A549 (cell line): ENCODE results near the gene KLHL3. TPM values are rescaled to one million over a fixed set of nuclear protein-coding genes. Genes with fewer than 3 reads are reported as not detected.

Source experiments
- ATAC-seq, 2 experiments: fragments of 200-7000 bp in 1 of 2; fragments of >200 bp in 1 of 2; cut with Nextera tagmentation in 1 of 2; cut with Tn5 transposase in 1 of 2; 3 replicates each; pipeline versions ENCODE4 v1.8.0 to v1.9.1; 2018 to 2020; ENCODE audit warnings: mild to moderate bottlenecking in 1 of 2, moderate library complexity in 1 of 2
- CTCF ChIA-PET: fragments of 300-600 bp; sonication (Branson Sonifier 250); formaldehyde crosslinking; extraction: SDS; loops from one replicate; lab custom pipeline; 2021; ENCODE audit warnings: antibody characterized with exemption, inconsistent platforms; lab: Yijun Ruan, JAX
- POLR2A ChIA-PET: fragments of 350-600 bp; formaldehyde crosslinking; extraction: SDS; loops from one replicate; lab custom pipeline; 2021; ENCODE audit warnings: antibody characterized with exemption, inconsistent platforms; lab: Yijun Ruan, JAX
- DNase-seq, 2 experiments: peaks; one replicate each; pipeline versions ENCODE4 v3.0.0 to v3.0.0-alpha.2; 2011 to 2016; ENCODE audit warnings: low read depth in 1 of 2, low spot score in 1 of 2
- FAIRE-seq: peaks from 2 replicates; lab custom pipeline; 2011; peaks lifted over from hg19 to GRCh38; lab: Jason Lieb, UNC
- H3K27ac ChIP-seq, 2 experiments: fragments of >200 bp; sonication (Bioruptor Twin); formaldehyde crosslinking; 3 replicates each; pipeline ENCODE4 v1.5.1; 2016 to 2017
- H3K4me1 ChIP-seq: fragments of >200 bp; sonication (Bioruptor Twin); formaldehyde crosslinking; 3 replicates; pipeline ENCODE4 v1.6.1; 2016
- H3K4me2 ChIP-seq: fragments of >200 bp; sonication (Bioruptor Twin); formaldehyde crosslinking; 3 replicates; pipeline ENCODE4 v1.6.1; 2016
- H3K4me3 ChIP-seq: fragments of >200 bp; sonication (Bioruptor Twin); formaldehyde crosslinking; 3 replicates; pipeline ENCODE4 v1.5.1; 2016
- H3K9me3 ChIP-seq: fragments of >200 bp; sonication (Bioruptor Twin); formaldehyde crosslinking; 3 replicates; pipeline ENCODE4 v1.6.1; 2016
- BCL3 ChIP-seq: fragments of >200 bp; sonication (Bioruptor Twin); formaldehyde crosslinking; IDR thresholded peaks from 3 replicates; pipeline ENCODE4 v1.6.1; 2016
- CEBPB ChIP-seq, 2 experiments: fragments of >200 bp in 1 of 2; sonication (Bioruptor Twin) in 1 of 2; formaldehyde crosslinking in 1 of 2; IDR thresholded peaks; 2 replicates each; pipeline ENCODE4 v1.6.1; 2012 to 2016
- CHD2 ChIP-seq: fragments of 150-350 bp; IDR thresholded peaks from 2 replicates; pipeline ENCODE4 v1.6.1; 2014; ENCODE audit warnings: low read length; ENCODE audit not compliant: partially characterized antibody
- EHF ChIP-seq: fragments of 250-450 bp; sonication (Bioruptor Pico); IDR thresholded peaks from 2 replicates; pipeline ENCODE4 v1.5.0; 2020; ENCODE audit warnings: mild to moderate bottlenecking
- EP300 ChIP-seq, 2 experiments: fragments of >200 bp; sonication (Bioruptor Twin); formaldehyde crosslinking; IDR thresholded peaks; 2 replicates in 1 of 2; 3 replicates in 1 of 2; pipeline ENCODE4 v1.6.1; 2016 to 2017
- ESRRA ChIP-seq: fragments of 150-350 bp; IDR thresholded peaks from 2 replicates; pipeline ENCODE4 v1.6.1; 2014; ENCODE audit warnings: mild to moderate bottlenecking, low read length, borderline replicate concordance
- GATA3 ChIP-seq: IDR thresholded peaks from 2 replicates; pipeline ENCODE4 v1.6.1; 2012; ENCODE audit warnings: borderline replicate concordance
- HDAC2 ChIP-seq: fragments of 200-600 bp; sonication (generic); IDR thresholded peaks from 2 replicates; pipeline ENCODE4 v1.6.1; 2016
- HEYL ChIP-seq: fragments of 250-450 bp; sonication (Bioruptor Pico); IDR thresholded peaks from 2 replicates; pipeline ENCODE4 v1.8.0; 2021; ENCODE audit warnings: mild to moderate bottlenecking, moderate library complexity
- HOXA7 ChIP-seq: fragments of 250-450 bp; sonication (Bioruptor Pico); IDR thresholded peaks from 2 replicates; pipeline ENCODE4 v1.5.0; 2020; ENCODE audit warnings: mild to moderate bottlenecking, moderate library complexity
- MAFK ChIP-seq: fragments of 450-650 bp; IDR thresholded peaks from 2 replicates; pipeline ENCODE4 v1.6.1; 2014; ENCODE audit not compliant: partially characterized antibody
- MAX ChIP-seq: IDR thresholded peaks from 2 replicates; pipeline ENCODE4 v1.6.1; 2012
- NR3C1 ChIP-seq: fragments of >200 bp; sonication (Bioruptor Twin); formaldehyde crosslinking; IDR thresholded peaks from 3 replicates; pipeline ENCODE4 v1.6.1; 2017
- PHF8 ChIP-seq: fragments of 200-600 bp; sonication (generic); IDR thresholded peaks from 2 replicates; pipeline ENCODE4 v1.6.1; 2016; ENCODE audit warnings: low read depth, mild to moderate bottlenecking, antibody characterized with exemption, moderate library complexity, borderline replicate concordance
- POLR2AphosphoS2 ChIP-seq: conservative IDR thresholded peaks from 2 replicates; pipeline ENCODE4 v1.6.1; 2012; ENCODE audit warnings: low read length, improper control_type of control experiment, inconsistent platforms
- REST ChIP-seq: fragments of 200-600 bp; sonication (generic); IDR thresholded peaks from 2 replicates; pipeline ENCODE4 v1.6.1; 2016; ENCODE audit warnings: antibody characterized with exemption, mild to moderate bottlenecking, moderate library complexity
- RNF2 ChIP-seq: fragments of 200-600 bp; sonication (generic); IDR thresholded peaks from 2 replicates; pipeline ENCODE4 v1.6.1; 2016; ENCODE audit warnings: low read depth, mild to moderate bottlenecking, antibody characterized with exemption, moderate library complexity, borderline replicate concordance
- ZC3H11A ChIP-seq: fragments of 450-650 bp; IDR thresholded peaks from 2 replicates; pipeline ENCODE4 v1.6.1; 2014; ENCODE audit warnings: antibody characterized with exemption, mild to moderate bottlenecking
- ZFP36 ChIP-seq: fragments of 450-650 bp; IDR thresholded peaks from 2 replicates; pipeline ENCODE4 v1.6.1; 2014; ENCODE audit warnings: borderline replicate concordance; ENCODE audit not compliant: partially characterized antibody
- ZNF302 ChIP-seq: fragments of 250-450 bp; sonication (Bioruptor Pico); IDR thresholded peaks from 2 replicates; pipeline ENCODE4 v1.9.0; 2021; ENCODE audit warnings: inconsistent platforms, mild to moderate bottlenecking, moderate library complexity
- WGBS: methylation state at CpG from one replicate; pipeline ENCODE4 v1.1.6; 2017; ENCODE audit errors: missing lambda C conversion rate; 5-methylcytosine and 5-hydroxymethylcytosine counted together
- polyA plus RNA-seq, 4 experiments: library from polyadenylated mRNA; depleted of rRNA in 3 of 4; stranded (reverse); fragments of >200 nt; fragmentation: RNase III in 1 of 4; extraction: RNeasy Plus Mini Kit Qiagen cat#74134 plus additional on column Dnase treatment in 1 of 4; gene quantifications; 2 replicates in 3 of 4; 3 replicates in 1 of 4; pipeline ENCODE4 v1.2.3, GENCODE V29; 2011 to 2017
- TF ChIP-seq, protein P1 (sequence below): fragments of 250-450 bp; sonication (Bioruptor Pico); IDR thresholded peaks from 2 replicates; pipeline ENCODE4 v1.5.0; 2020; ENCODE audit warnings: low read depth, mild to moderate bottlenecking, moderate library complexity
- TF ChIP-seq, protein P2 (sequence below): IDR thresholded peaks from 2 replicates; pipeline ENCODE4 v1.6.1; 2012

The KLHL3 gene
- polyA plus RNA-seq, 2 of the 4 experiments (the other 2 are of a cell fraction), result 0.35 to 1.1 TPM

GRCh38 chr5:137617528-137618205, 118.2 kb downstream of the KLHL3 start:
- H3K27ac ChIP-seq, result no peak overlapping the region
- FAIRE-seq, result no peak
- POLR2A ChIA-PET, result no interaction called here
- TF ChIP-seq REST (no peak), ZNF302 (CRISPR knock-in tag) (no peak), EHF (CRISPR knock-in tag) (no peak), PHF8 (no peak), NR3C1 (no peak), CHD2 (no peak)
- TF ChIP-seq, protein P1, sequence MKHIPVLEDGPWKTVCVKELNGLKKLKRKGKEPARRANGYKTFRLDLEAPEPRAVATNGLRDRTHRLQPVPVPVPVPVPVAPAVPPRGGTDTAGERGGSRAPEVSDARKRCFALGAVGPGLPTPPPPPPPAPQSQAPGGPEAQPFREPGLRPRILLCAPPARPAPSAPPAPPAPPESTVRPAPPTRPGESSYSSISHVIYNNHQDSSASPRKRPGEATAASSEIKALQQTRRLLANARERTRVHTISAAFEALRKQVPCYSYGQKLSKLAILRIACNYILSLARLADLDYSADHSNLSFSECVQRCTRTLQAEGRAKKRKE, result no peak
- TF ChIP-seq, protein P2, sequence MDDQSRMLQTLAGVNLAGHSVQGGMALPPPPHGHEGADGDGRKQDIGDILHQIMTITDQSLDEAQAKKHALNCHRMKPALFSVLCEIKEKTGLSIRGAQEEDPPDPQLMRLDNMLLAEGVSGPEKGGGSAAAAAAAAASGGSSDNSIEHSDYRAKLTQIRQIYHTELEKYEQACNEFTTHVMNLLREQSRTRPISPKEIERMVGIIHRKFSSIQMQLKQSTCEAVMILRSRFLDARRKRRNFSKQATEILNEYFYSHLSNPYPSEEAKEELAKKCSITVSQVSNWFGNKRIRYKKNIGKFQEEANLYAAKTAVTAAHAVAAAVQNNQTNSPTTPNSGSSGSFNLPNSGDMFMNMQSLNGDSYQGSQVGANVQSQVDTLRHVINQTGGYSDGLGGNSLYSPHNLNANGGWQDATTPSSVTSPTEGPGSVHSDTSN, result no peak
- TF ChIP-seq, all 56 proteins: peak for 0
- H3K9me3 ChIP-seq, result no peaks in the 10 kb centered on the region
- H3K4me3 ChIP-seq, result no peak overlapping the region
- DNase-seq, result no peak
- CTCF ChIA-PET, result interaction anchor here (0.6 to 9.2 kb wide), 6 partner anchors 10 to 1146 kb away, joined by 3 to 45 read pairs (median 4); no protein-coding TSS in a partner anchor
- WGBS, result 47% methylated on average over 7 of the region's 7 CpGs
- ATAC-seq, result no peak
- H3K4me2 ChIP-seq, result no peak overlapping the region
- no peaks in the 10 kb centered on the region for H3K4me1 ChIP-seq

- no peaks in the 10 kb centered on the region for H3K4me1 ChIP-seq
- 37% methylated on average over 4 of the region's 5 CpGs for WGBS
- no peak overlapping the region for H3K4me3 ChIP-seq
- ATAC-seq (no peak), FAIRE-seq (no peak), DNase-seq (no peak)
- H3K9me3 ChIP-seq, result no peaks in the 10 kb centered on the region
- ChIA-PET POLR2A (no interaction called here), CTCF (interaction anchor here (1.2 to 9.2 kb wide), 2 partner anchors 13 to 453 kb away, joined by 3 to 45 read pairs; no protein-coding TSS in a partner anchor)
- H3K4me2 ChIP-seq, result no peak overlapping the region
- no peak overlapping the region for H3K27ac ChIP-seq
- TF ChIP-seq CEBPB (IDR thresholded peaks at IDR 0.05), result no peak
- TF ChIP-seq, protein P1, result no peak
- no peak for TF ChIP-seq ZC3H11A
- TF ChIP-seq MAFK, result no peak
These were observed 119.8 kb downstream of the KLHL3 start for GRCh38 chr5:137616046-137616445.

DNA sequence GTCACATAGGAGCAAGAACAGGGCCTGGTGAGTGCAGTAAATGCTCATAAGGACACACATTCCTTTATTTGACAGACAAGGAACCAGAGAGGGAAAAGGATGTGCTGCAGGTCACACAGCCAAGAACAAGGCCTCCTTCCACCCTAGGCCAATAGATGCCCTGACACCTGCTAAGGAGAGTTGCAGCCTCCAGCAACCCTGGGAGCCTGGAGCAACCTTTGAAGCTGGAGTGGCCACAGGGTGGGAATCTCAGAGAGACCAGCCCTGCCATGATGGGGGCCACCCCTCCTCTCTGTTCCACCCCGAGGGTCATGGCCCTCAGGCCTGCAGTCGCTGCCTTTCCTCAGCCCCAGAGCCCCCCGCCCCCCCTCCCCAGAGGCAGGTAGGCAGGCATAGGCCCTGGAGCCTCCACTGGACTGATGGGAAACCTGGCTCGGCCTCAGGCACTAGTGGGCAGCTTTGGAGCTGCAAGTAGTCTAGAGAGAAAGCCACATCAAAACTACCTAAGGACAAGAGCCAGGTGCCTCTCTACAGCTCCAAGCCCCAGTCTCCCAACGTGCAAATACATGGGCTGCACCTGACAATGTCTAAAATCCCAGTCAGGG, 120.6 kb downstream of the KLHL3 start:
- POLR2A ChIA-PET, result no interaction called here
- H3K9me3 ChIP-seq, result no peaks in the 10 kb centered on the region
- FAIRE-seq, result no peak
- CTCF ChIA-PET, result interaction anchor here (2.0 to 9.2 kb wide), 2 partner anchors 14 to 518 kb away, joined by 4 to 45 read pairs; no protein-coding TSS in a partner anchor
- H3K27ac ChIP-seq, result no peak overlapping the region
- no peak for DNase-seq
- H3K4me3 ChIP-seq, result no peak overlapping the region
- WGBS, result 17% methylated on average over 3 of the region's 5 CpGs
- H3K4me2 ChIP-seq, result no peak overlapping the region
- H3K4me1 ChIP-seq, result no peaks in the 10 kb centered on the region
- ATAC-seq, result no peak
- TF ChIP-seq GATA3, result no peak
- TF ChIP-seq CEBPB (IDR thresholded peaks at IDR 0.05), result no peak
- no peak for TF ChIP-seq HDAC2
- TF ChIP-seq HOXA7 (CRISPR knock-in tag), result no peak
- no peak for TF ChIP-seq ZFP36
- no peak for TF ChIP-seq POLR2AphosphoS2
- no peak for TF ChIP-seq ESRRA
- TF ChIP-seq, protein P2, result no peak
- no peak for TF ChIP-seq RNF2
- TF ChIP-seq EP300 (IDR thresholded peaks at IDR 0.05), result no peak
- TF ChIP-seq HEYL (CRISPR knock-in tag), result no peak
- TF ChIP-seq BCL3, result no peak
- TF ChIP-seq MAX, result no peak
